SJSA1 (cell line): ENCODE results near the gene CDC34. TPM values are rescaled to one million over a fixed set of nuclear protein-coding genes. Genes with fewer than 3 reads are reported as not detected.

Source experiments
- DNase-seq, 2 experiments: peaks; one replicate each; pipeline ENCODE4 v3.0.0-alpha.2; 2015 to 2020; ENCODE audit warnings: low spot score in 2 of 2, low read depth in 1 of 2
- H3K27ac ChIP-seq: fragments of 250-450 bp; sonication (Bioruptor Pico); 2 replicates; pipeline ENCODE4 v1.5.1; 2020; ENCODE audit warnings: mild to moderate bottlenecking, moderate library complexity
- H3K27me3 ChIP-seq: fragments of 250-450 bp; sonication (Bioruptor Pico); replicated peaks from 2 replicates; pipeline ENCODE4 v1.5.1; 2020; ENCODE audit warnings: mild to moderate bottlenecking, moderate library complexity
- H3K36me3 ChIP-seq: fragments of 250-450 bp; sonication (Bioruptor Pico); 2 replicates; pipeline ENCODE4 v1.5.1; 2020; ENCODE audit warnings: mild to moderate bottlenecking
- H3K4me1 ChIP-seq: fragments of 250-450 bp; sonication (Bioruptor Pico); replicated peaks from 2 replicates; pipeline ENCODE4 v1.6.1; 2021; ENCODE audit warnings: mild to moderate bottlenecking
- H3K4me3 ChIP-seq: fragments of 250-450 bp; sonication (Bioruptor Pico); 2 replicates; pipeline ENCODE4 v1.5.1; 2020; ENCODE audit warnings: mild to moderate bottlenecking
- H3K9me3 ChIP-seq: fragments of 250-450 bp; sonication (Bioruptor Pico); replicated peaks from 2 replicates; pipeline ENCODE4 v1.5.1; 2020; ENCODE audit warnings: mild to moderate bottlenecking
- total RNA-seq: library from RNA; depleted of rRNA; stranded (reverse); fragments of >200 nt; shearing (Covaris generic); gene quantifications from 2 replicates; pipeline ENCODE4 v1.2.3, GENCODE V29; 2014

The CDC34 gene
- total RNA-seq, 1 experiment from 2014 or later: 62.1 TPM

DNA sequence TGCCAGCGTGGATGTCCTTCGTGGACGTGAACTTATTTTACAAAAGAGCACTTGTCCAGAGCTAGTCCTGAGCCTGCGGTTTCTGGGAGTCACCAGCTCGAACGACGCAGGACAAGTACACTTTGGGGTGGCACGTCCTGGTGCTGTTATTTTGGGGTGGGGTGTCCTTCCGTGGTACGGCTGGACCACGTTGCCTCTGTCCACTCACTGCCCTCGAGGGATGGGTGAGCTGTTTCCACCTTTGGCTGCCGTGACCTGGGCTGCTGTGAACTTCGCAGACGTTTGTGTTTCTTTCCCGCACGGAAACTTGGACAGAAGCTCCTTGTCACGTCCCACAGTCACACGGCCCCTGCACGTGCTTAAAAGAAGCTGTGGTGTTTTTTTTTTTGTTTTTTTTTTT is 23.3 kb downstream of the CDC34 start:
- no peaks in the 10 kb centered on the region for H3K36me3 ChIP-seq
- H3K27me3 ChIP-seq: no peaks in the 10 kb centered on the region
- H3K4me1 ChIP-seq: no peaks in the 10 kb centered on the region
- DNase-seq: no peak
- no peaks in the 10 kb centered on the region for H3K9me3 ChIP-seq
- no peak overlapping the region for H3K4me3 ChIP-seq
- no peak overlapping the region for H3K27ac ChIP-seq

DNA sequence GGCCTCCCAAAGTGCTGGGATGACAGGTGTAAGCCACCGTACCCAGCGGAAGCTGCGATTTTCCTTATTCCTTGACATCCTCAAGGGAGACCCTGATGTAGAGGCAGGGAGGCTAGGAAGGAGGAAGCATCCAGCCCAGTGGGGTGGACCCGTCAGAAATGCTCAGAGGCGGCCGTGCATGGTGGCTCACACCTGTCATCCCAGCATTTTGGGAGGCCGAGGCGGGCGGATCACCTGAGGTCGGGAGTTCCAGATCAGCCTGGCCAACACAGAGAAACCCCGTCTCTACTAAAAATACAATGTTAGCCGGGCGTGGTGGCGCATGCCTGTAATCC is 23.9 kb downstream of the CDC34 start:
- Histone ChIP-seq H3K27me3 (no peaks in the 10 kb centered on the region), H3K4me3 (no peak overlapping the region), H3K36me3 (no peaks in the 10 kb centered on the region), H3K27ac (no peak overlapping the region), H3K4me1 (no peaks in the 10 kb centered on the region), H3K9me3 (no peaks in the 10 kb centered on the region)
- no peak for DNase-seq

GRCh38 chr19:556611-557382 is 25.2 kb downstream of the CDC34 start:
- no peak overlapping the region for H3K27ac ChIP-seq
- H3K9me3 ChIP-seq: no peaks in the 10 kb centered on the region
- H3K36me3 ChIP-seq: no peaks in the 10 kb centered on the region
- H3K4me3 ChIP-seq: no peak overlapping the region
- H3K4me1 ChIP-seq: no peaks in the 10 kb centered on the region
- no peak for DNase-seq
- H3K27me3 ChIP-seq: no peaks in the 10 kb centered on the region

DNA sequence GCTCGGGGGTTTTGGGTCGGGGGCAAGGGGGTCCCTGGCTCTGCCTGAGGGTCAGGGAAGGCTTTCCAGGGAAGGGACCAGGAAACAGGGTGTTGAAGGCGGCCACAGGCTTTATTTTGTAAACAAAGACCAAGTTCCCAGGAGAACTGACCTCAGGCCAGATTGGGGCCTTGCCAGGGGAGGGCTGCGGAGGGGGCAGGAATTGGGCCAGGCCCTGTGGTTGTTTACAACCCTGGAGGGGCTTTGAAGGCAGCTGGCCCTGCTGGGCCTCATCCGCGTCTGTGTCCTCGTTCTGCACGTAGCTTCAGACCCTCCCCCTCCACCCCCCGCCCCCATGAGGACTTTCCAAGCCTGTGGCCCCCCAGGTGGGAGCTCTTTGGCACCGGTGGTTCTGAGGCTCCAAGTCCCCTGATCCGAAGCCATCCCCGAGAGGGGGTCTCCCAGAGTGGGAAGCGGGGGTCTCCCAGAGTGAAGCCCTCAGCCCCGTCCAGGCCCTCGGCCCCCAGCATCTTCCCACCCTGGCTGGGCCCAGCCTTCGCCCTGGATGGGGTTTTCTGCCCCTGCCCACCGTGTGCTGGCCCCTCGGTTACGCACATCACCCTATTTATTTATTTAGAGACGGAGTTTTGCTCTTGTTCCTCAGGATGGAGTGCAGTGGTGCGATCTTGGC is 27.3 kb downstream of the CDC34 start:
- Histone ChIP-seq H3K27ac (no peak overlapping the region), H3K4me1 (no peaks in the 10 kb centered on the region), H3K4me3 (no peak overlapping the region), H3K36me3 (no peaks in the 10 kb centered on the region), H3K27me3 (no peaks in the 10 kb centered on the region), H3K9me3 (no peaks in the 10 kb centered on the region)
- no peak for DNase-seq

GRCh38 chr19:560121-560520 is 28.6 kb downstream of the CDC34 start:
- H3K27ac ChIP-seq: no peak overlapping the region
- no peak overlapping the region for H3K4me3 ChIP-seq
- no peaks in the 10 kb centered on the region for H3K27me3 ChIP-seq
- H3K36me3 ChIP-seq: no peaks in the 10 kb centered on the region
- no peaks in the 10 kb centered on the region for H3K4me1 ChIP-seq
- no peaks in the 10 kb centered on the region for H3K9me3 ChIP-seq
- DNase-seq: no peak

- Histone ChIP-seq H3K27me3 (no peaks in the 10 kb centered on the region), H3K27ac (no peak overlapping the region)
- no peak for DNase-seq
Observed at GRCh38 chr19:566403-566802, 34.8 kb downstream of the CDC34 start.

DNA sequence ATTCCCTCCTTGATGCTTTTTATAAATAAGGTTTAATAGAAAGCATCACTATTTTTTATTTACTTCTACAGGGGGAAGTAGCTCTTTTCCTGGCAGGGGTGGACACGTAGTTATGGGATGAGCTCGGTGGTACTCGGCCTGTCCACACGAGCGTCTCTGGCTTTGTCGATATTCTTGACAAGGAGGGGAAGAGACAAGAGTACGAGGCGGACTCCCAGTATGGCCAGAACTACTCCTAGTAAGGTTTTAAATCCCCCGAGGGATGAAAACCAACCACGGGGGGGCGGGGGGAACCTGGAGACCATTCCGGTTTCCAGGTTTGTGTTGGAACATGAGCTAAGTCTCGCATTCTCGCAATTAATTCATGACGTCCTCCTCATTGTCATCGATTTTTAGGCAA is 35.3 kb downstream of the CDC34 start:
- H3K27me3 ChIP-seq: no peaks in the 10 kb centered on the region
- H3K4me3 ChIP-seq: no peak overlapping the region
- H3K9me3 ChIP-seq: 0 out of 2 replicates have a peak, but pooled peaks cover 2% of the 10 kb centered on the region
- peaks cover 10% of the 10 kb centered on the region for H3K4me1 ChIP-seq
- H3K36me3 ChIP-seq: no peaks in the 10 kb centered on the region
- H3K27ac ChIP-seq: no peak overlapping the region
- DNase-seq: no peak

More at GRCh38 chr19:566403-566802, 34.8 kb downstream of the CDC34 start:
- no peak overlapping the region for H3K4me3 ChIP-seq
- peaks cover 7% of the 10 kb centered on the region for H3K4me1 ChIP-seq
- no peaks in the 10 kb centered on the region for H3K36me3 ChIP-seq
- H3K9me3 ChIP-seq: 0 out of 2 replicates have a peak, but pooled peaks cover 2% of the 10 kb centered on the region

GRCh38 chr19:567296-567900 is 35.8 kb downstream of the CDC34 start:
- Histone ChIP-seq H3K9me3 (0 out of 2 replicates have a peak, but pooled peaks cover 2% of the 10 kb centered on the region), H3K27ac (no peak overlapping the region), H3K27me3 (no peaks in the 10 kb centered on the region), H3K4me1 (peaks cover 10% of the 10 kb centered on the region), H3K36me3 (peaks cover under 1% of the 10 kb centered on the region), H3K4me3 (no peak overlapping the region)
- DNase-seq: no peak

DNA sequence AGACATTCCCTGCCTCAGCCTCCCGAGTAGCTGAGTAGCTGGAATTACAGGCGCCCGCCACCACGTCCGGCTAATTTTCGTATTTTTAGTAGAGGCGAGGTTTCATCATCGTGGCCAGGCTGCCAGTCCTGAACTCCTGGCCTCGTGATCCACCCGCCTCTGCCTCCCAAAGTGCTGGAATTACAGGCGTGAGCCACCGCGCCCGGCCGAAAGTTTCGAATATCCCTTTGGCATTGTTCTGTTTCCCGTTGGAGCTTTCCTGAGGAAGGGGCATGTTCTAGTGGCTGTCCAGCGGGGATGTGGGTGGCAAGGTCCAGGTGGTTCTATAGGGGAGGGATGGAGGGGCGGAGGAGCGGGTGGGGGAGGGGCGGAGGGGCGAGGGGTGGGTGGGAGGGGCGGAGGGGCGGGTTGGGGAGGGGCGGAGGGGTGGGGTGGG is 38.7 kb downstream of the CDC34 start:
- peaks cover 22% of the 10 kb centered on the region for H3K4me1 ChIP-seq
- no peak overlapping the region for H3K4me3 ChIP-seq
- H3K36me3 ChIP-seq: peaks cover 12% of the 10 kb centered on the region
- H3K27me3 ChIP-seq: no peaks in the 10 kb centered on the region
- H3K27ac ChIP-seq: no peak overlapping the region
- H3K9me3 ChIP-seq: 0 out of 2 replicates have a peak, but pooled peaks cover 2% of the 10 kb centered on the region
- no peak for DNase-seq

DNA sequence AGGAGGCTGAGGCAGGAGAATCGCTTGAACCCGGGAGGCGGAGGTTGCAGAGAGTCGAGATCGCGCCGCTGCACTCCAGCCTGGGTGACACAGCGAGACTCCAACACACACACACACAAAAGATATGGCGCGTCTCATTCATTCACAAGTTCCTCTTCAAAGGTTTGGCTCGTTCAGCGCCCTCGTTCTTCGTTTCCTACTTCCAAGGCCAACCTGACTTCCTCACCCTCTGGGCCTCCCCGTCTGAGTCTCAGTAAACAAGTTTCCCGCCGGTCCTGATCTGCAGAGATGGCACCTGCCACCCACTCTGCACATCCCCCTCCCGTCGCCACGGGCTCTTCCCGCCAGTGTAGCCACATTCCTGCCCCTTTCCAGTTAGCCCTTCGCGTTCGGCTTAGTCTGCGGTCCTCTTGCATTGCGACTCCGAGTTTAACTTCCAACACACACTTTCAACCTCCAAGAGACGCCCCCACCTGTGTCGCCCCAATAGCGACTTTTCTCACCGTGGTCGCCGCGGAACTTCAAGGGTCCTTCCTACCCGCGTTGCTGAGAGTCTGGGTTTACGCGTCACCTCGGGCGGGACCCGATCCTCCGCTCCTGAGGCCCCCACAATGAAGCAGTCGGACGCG is 39.5 kb downstream of the CDC34 start:
- Histone ChIP-seq H3K27me3 (no peaks in the 10 kb centered on the region), H3K9me3 (0 out of 2 replicates have a peak, but pooled peaks cover 2% of the 10 kb centered on the region), H3K27ac (no peak overlapping the region), H3K36me3 (peaks cover 13% of the 10 kb centered on the region), H3K4me3 (peak overlapping the region; percentile 92), H3K4me1 (peaks cover 24% of the 10 kb centered on the region)
- DNase-seq: no peak

- no peaks in the 10 kb centered on the region for H3K27me3 ChIP-seq
- no peak overlapping the region for H3K27ac ChIP-seq
- no peak for DNase-seq
- peaks cover 27% of the 10 kb centered on the region for H3K4me1 ChIP-seq
- H3K4me3 ChIP-seq: peak overlapping the region; percentile 92
- peaks cover 17% of the 10 kb centered on the region for H3K36me3 ChIP-seq
- H3K9me3 ChIP-seq: 0 out of 2 replicates have a peak, but pooled peaks cover 2% of the 10 kb centered on the region
Observed at GRCh38 chr19:571566-571974, 40.0 kb downstream of the CDC34 start.

DNA sequence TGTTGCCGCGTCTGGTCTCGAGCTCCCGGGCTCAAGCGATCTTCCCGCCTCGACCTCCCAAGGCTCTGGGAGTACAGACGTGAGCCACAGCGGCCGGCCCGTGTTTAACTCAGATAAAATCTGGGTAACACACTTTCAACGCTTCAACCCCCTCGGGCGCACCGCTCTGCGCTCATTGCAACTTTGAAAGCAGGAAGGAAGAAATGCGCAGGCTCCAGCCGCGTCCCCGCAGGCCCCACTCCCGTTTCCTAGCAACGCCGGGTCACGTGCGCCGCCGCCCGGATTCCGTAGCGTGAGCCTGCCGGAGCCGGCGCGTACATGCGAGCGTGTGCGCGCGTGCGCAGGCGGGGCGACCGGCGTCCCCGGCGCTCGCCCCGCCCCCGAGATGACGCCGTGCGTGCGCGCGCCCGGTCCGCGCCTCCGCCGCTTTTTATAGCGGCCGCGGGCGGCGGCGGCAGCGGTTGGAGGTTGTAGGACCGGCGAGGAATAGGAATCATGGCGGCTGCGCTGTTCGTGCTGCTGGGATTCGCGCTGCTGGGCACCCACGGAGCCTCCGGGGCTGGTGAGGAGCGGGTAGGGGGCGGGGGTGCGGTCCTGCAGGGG is 40.7 kb downstream of the CDC34 start, which contains the start of gene BSG:
Gene BSG, plus strand, starts transcription at position 457 of the 603 bp plus-strand sequence. Its CDS starts 39 bp downstream, at position 496.
- peak within 1 kb of the TSS; percentile 92 for H3K4me3 ChIP-seq
- peaks cover 17% of the 10 kb centered on the region for H3K36me3 ChIP-seq
- H3K27me3 ChIP-seq: no peaks in the 10 kb centered on the region
- DNase-seq: peak; percentile 92 to 98
- H3K4me1 ChIP-seq: peaks cover 27% of the 10 kb centered on the region
- H3K27ac ChIP-seq: peak within 1 kb of the TSS; percentile 55
- 0 out of 2 replicates have a peak, but pooled peaks cover 2% of the 10 kb centered on the region for H3K9me3 ChIP-seq
